ENCODE results near the gene MB. TPM values are rescaled to one million over a fixed set of nuclear protein-coding genes. Genes with fewer than 3 reads are reported as not detected.
A peak's percentile ranks its signal among the peaks of the same experiment; 100 is the strongest.

Gene MB
- total and polyA plus RNA-seq, 9 of the 15 experiments (the other 6 are each of a cell fraction or from before 2014, with no cell fraction given): not detected

DNA sequence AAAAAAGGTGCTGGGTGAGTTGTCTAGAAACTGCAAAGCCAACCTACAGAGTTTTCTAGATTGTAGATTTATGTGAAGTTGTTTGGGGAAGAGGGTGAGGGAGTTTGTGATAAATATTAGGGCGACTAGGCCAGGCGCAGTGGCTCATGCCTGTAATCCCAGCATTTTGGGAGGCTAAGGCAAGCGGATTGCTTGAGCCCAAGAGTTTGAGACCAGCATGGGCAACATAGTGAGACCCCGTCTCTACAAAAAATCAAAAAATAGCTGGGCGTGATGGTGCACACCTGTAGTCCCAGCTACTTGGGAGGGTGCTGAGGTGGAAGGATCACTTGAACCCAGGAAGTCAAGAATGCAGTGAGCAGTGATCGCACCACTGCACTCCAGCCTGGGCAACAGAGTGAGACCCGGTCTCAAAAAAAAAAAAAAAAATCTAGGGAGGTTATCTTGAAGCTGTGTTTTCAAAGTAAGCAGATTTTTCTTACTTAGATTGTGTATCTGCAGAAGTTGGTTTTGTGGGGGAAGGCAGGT lies 32.0 kb upstream of the MB start:
- ATAC-seq (peak; percentile 17; the same call in 2 of the 3 replicates), DNase-seq (ENCODE audit: extremely low read depth in 1 of 4, low spot score in 3 of 4) (no peak), FAIRE-seq (no peak)
- H3K79me2 ChIP-seq (ENCODE audit: control insufficient read depth, insufficient read depth, low read length): no peaks in the 10 kb centered on the region
- TF ChIP-seq ZKSCAN8 (CRISPR knock-in tag; IDR thresholded peaks at IDR 0.05) (no peak), TCF3 (CRISPR knock-in tag; IDR thresholded peaks at IDR 0.05) (no peak), ZNF512 (tag; IDR thresholded peaks at IDR 0.05) (no peak), ERF (CRISPR knock-in tag; IDR thresholded peaks at IDR 0.05) (no peak), L3MBTL2 (IDR thresholded peaks at IDR 0.05) (peak; percentile 7; the same call in 1 of the 2 replicates), ZNF592 (IDR thresholded peaks at IDR 0.05) (0 out of 2 replicates have a peak, but pooled peaks have one; percentile 10), KDM5B (IDR thresholded peaks at IDR 0.05; ENCODE audit: insufficient replicate concordance, low read depth, low read length) (no peak), EHMT2 (IDR thresholded peaks at IDR 0.05) (no peak), ZNF354B (CRISPR knock-in tag; IDR thresholded peaks at IDR 0.05) (no peak), SMARCC2 (IDR thresholded peaks at IDR 0.05; ENCODE audit: low read depth) (no peak), RBM25 (IDR thresholded peaks at IDR 0.05; ENCODE audit: low read depth, low read length, severe bottlenecking) (no peak), ZNF121 (CRISPR knock-in tag; conservative IDR thresholded peaks at IDR 0.05) (peak; percentile 66)
- TF ChIP-seq, protein P1, sequence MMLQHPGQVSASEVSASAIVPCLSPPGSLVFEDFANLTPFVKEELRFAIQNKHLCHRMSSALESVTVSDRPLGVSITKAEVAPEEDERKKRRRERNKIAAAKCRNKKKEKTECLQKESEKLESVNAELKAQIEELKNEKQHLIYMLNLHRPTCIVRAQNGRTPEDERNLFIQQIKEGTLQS (IDR thresholded peaks at IDR 0.05): peak; percentile 6; the same call in 1 of the 2 replicates
- TF ChIP-seq, protein P1 (CRISPR knock-in tag; conservative IDR thresholded peaks at IDR 0.05): no peak
- peaks cover 0 to 2% of the 10 kb centered on the region in 2 experiments; a peak in 3 of 5 replicates for H3K4me1 ChIP-seq (replicated peaks in 1 of 2; ENCODE audit: control insufficient read depth in 2 of 2, insufficient read depth in 2 of 2, low read length in 2 of 2)
- peak overlapping the region; percentile 39; the same call in 1 of the 2 replicates for H3K4me3 ChIP-seq
- POLR2A ChIA-PET: interaction anchor here (0.7 to 1.4 kb wide), 3 partner anchors 9 to 471 kb away, joined by 3 to 6 read pairs (median 4); no protein-coding TSS in a partner anchor
- CTCF ChIA-PET (ENCODE audit: low intra/inter-chr PET ratio): no interaction called here
- H4K20me1 ChIP-seq (replicated peaks; ENCODE audit: control insufficient read depth, insufficient read depth, low read length): no peaks in the 10 kb centered on the region
- BruUV-seq (replicated peaks): no TSS peak
- no peaks in the 10 kb centered on the region for H3K27me3 ChIP-seq (ENCODE audit: control insufficient read depth in 2 of 2, insufficient read depth in 2 of 2, low read length in 2 of 2)
- in situ Hi-C loops (cut with MboI): no loop called here
- H3K9ac ChIP-seq (ENCODE audit: insufficient read depth in 1 of 2, low read depth in 2 of 2, low read length in 2 of 2): peak overlapping the region in 1 of 2 experiments; percentile 76; a peak in 3 of 4 replicates
- 33% methylated on average over 5 of the region's 7 CpGs for WGBS (ENCODE audit: insufficient coverage, low coverage, missing lambda C conversion rate)
- H2AFZ ChIP-seq (ENCODE audit: low read depth, low read length): peak overlapping the region; percentile 97
- H3K36me3 ChIP-seq (ENCODE audit: control insufficient read depth, insufficient read depth, low read length): no peaks in the 10 kb centered on the region
- intact Hi-C loops (cut with micrococcal nuclease): no loop called here
- H3K9me3 ChIP-seq (replicated peaks; ENCODE audit: control insufficient read depth, insufficient read depth, low read depth, low read length): no peaks in the 10 kb centered on the region
- H3K4me2 ChIP-seq (ENCODE audit: insufficient read depth, low read length): peak overlapping the region; percentile 81
- H3K9me1 ChIP-seq (ENCODE audit: control insufficient read depth, insufficient read depth, low read length): no peaks in the 10 kb centered on the region
- no peak overlapping the region; the same call in 2 of the 3 replicates for H3K27ac ChIP-seq (ENCODE audit: extremely low read depth, low read depth, low read length)
